Measurements from ENCODE around the gene HVCN1. TPM values are rescaled to one million over a fixed set of nuclear protein-coding genes. Genes with fewer than 3 reads are reported as not detected.

HVCN1 gene
- total and polyA plus RNA-seq, 3 donors from 2014 or later = 39.7 to 139 (median 52.0) TPM

- Histone ChIP-seq H3K36me3 (ENCODE audit: low read depth, missing control alignments) (no peaks in the 10 kb centered on the region), H3K9me3 (no peaks in the 10 kb centered on the region), H3K27ac (no peak overlapping the region), H3K4me1 (peaks cover 5% of the 10 kb centered on the region), H3K4me3 (no peak overlapping the region), H3K27me3 (no peaks in the 10 kb centered on the region)
- intact Hi-C loops (cut with DNase I; ENCODE audit: low total_unique reads) = no loop called here
- no peak for DNase-seq
- TF ChIP-seq, protein P1, sequence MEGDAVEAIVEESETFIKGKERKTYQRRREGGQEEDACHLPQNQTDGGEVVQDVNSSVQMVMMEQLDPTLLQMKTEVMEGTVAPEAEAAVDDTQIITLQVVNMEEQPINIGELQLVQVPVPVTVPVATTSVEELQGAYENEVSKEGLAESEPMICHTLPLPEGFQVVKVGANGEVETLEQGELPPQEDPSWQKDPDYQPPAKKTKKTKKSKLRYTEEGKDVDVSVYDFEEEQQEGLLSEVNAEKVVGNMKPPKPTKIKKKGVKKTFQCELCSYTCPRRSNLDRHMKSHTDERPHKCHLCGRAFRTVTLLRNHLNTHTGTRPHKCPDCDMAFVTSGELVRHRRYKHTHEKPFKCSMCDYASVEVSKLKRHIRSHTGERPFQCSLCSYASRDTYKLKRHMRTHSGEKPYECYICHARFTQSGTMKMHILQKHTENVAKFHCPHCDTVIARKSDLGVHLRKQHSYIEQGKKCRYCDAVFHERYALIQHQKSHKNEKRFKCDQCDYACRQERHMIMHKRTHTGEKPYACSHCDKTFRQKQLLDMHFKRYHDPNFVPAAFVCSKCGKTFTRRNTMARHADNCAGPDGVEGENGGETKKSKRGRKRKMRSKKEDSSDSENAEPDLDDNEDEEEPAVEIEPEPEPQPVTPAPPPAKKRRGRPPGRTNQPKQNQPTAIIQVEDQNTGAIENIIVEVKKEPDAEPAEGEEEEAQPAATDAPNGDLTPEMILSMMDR (IDR thresholded peaks at IDR 0.05) = no peak
- no peak for TF ChIP-seq POLR2A (IDR thresholded peaks at IDR 0.05)
These were observed 53.9 kb downstream of the HVCN1 start for GRCh38 chr12:110635055-110635454.

GRCh38 chr12:110627500-110628195 lies 61.3 kb downstream of the HVCN1 start:
- Histone ChIP-seq H3K27me3 (no peaks in the 10 kb centered on the region), H3K4me3 (no peak overlapping the region), H3K27ac (no peak overlapping the region), H3K4me1 (no peaks in the 10 kb centered on the region), H3K9me3 (no peaks in the 10 kb centered on the region), H3K36me3 (ENCODE audit: low read depth, missing control alignments) (no peaks in the 10 kb centered on the region)
- TF ChIP-seq, protein P1 (IDR thresholded peaks at IDR 0.05) = no peak
- no peak for TF ChIP-seq POLR2A (IDR thresholded peaks at IDR 0.05)
- intact Hi-C loops (cut with DNase I; ENCODE audit: low total_unique reads) = no loop called here
- no peak for DNase-seq
- 84 to 89% methylated on average over 8 of the region's 8 CpGs for WGBS, 2 donors

GRCh38 chr12:110622582-110622981 lies 66.3 kb downstream of the HVCN1 start:
- intact Hi-C loops (cut with DNase I; ENCODE audit: low total_unique reads) = no loop called here
- no peaks in the 10 kb centered on the region for H3K36me3 ChIP-seq (ENCODE audit: low read depth, missing control alignments)
- 86 to 93% methylated on average over 3 of the region's 3 CpGs for WGBS, 2 donors

GRCh38 chr12:110619534-110619953 lies 69.4 kb downstream of the HVCN1 start:
- no peak for DNase-seq
- H3K36me3 ChIP-seq (ENCODE audit: low read depth, missing control alignments) = no peaks in the 10 kb centered on the region
- no peaks in the 10 kb centered on the region for H3K9me3 ChIP-seq
- peaks cover 5% of the 10 kb centered on the region for H3K4me1 ChIP-seq
- H3K4me3 ChIP-seq = no peak overlapping the region
- H3K27me3 ChIP-seq = no peaks in the 10 kb centered on the region
- TF ChIP-seq, protein P1 (IDR thresholded peaks at IDR 0.05) = no peak
- no peak for TF ChIP-seq POLR2A (IDR thresholded peaks at IDR 0.05)
- intact Hi-C loops (cut with DNase I; ENCODE audit: low total_unique reads) = loop anchor here (10.0 kb wide), 1 partner anchor 75 kb away; no protein-coding TSS in a partner anchor
- WGBS, 2 donors = 84 to 98% methylated on average over 4 of the region's 4 CpGs
- H3K27ac ChIP-seq = no peak overlapping the region

More at GRCh38 chr12:110622582-110622981, 66.3 kb downstream of the HVCN1 start:
- Histone ChIP-seq H3K4me1 (no peaks in the 10 kb centered on the region), H3K27ac (no peak overlapping the region), H3K27me3 (no peaks in the 10 kb centered on the region), H3K4me3 (no peak overlapping the region), H3K9me3 (no peaks in the 10 kb centered on the region)
- TF ChIP-seq POLR2A (IDR thresholded peaks at IDR 0.05) = no peak
- TF ChIP-seq, protein P1 (IDR thresholded peaks at IDR 0.05) = no peak
- no peak for DNase-seq
